Measurements from ENCODE around the gene LRRC8A. TPM values are rescaled to one million over a fixed set of nuclear protein-coding genes. Genes with fewer than 3 reads are reported as not detected.

Gene LRRC8A
- total and polyA plus RNA-seq, 2 donors from 2014 or later: 18.5 to 37.4 TPM

DNA sequence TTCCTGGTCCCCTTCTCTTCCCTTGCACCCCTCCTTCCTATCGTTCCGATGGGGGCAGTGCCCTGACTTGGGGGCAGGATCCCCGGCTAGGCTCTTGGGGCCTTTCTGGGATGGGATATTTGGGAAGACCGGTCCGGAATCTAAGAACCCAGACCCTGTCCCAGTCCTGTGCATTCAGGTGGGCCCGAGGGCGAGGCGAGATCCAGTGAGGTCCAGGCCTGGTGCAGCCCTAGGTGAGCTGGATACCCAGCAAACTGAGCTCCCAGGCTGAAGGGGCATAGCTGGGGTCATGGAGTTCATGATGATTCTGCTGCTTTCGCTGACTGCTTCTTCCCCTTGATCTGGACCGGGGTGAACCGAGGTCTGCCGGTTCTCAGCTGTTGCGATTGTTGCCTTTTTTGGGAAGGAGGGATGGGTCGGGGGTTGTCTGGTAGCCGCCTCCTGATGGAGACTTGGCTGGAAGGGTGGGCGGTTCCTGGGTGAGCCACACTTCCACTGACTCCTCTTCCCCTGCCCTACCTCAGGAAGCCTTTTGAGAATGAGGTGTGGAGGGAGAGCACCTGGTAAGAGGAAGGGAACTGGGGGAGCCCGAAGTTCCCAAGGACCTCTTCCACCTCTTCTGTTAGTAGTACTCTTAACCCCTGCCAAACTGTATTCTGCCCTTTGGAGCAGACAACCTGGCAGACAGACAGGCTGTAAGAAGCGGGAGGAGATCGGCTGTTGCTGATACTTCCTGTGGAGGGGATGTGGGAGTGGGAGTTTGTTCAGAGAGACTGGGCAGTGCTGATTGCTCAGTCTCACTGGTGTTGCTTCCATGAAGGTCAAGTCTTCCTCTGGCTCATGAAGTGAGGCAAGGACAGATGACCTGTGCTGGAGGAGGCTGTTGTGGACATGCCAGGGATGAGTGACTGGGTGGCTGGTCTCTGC, 1.0 kb downstream of the LRRC8A start:
- peak in 2 of 5 donors; percentile 56 to 65 for DNase-seq
- intact Hi-C loops (cut with DNase I): no loop called here
- Histone ChIP-seq H3K9ac (ENCODE audit: low read length in 3 of 3) (peak overlapping the region; percentile 17 to 95 (median 40)), H3K27me3 (ENCODE audit: control insufficient read depth, insufficient read depth, low read length) (no peaks in the 10 kb centered on the region), H3K4me1 (ENCODE audit: control insufficient read depth in 2 of 3, insufficient read depth in 2 of 3, low read depth in 1 of 3, low read length in 3 of 3) (peaks cover 0 to 20% (median 15%) of the 10 kb centered on the region in 3 donors), H3K27ac (ENCODE audit: low read depth in 2 of 2, low read length in 2 of 2) (peak overlapping the region; percentile 88 to 89), H3K36me3 (ENCODE audit: control insufficient read depth in 2 of 3, insufficient read depth in 3 of 3, low read length in 3 of 3) (peaks cover 0 to 9% (median 8%) of the 10 kb centered on the region in 3 donors), H3K4me3 (ENCODE audit: low read length in 3 of 3) (peak overlapping the region; percentile 70 to 96 (median 82)), H3K9me3 (ENCODE audit: control insufficient read depth in 2 of 3, insufficient read depth in 1 of 3, low read length in 3 of 3) (no peaks in the 10 kb centered on the region)
- TF ChIP-seq, protein P1, sequence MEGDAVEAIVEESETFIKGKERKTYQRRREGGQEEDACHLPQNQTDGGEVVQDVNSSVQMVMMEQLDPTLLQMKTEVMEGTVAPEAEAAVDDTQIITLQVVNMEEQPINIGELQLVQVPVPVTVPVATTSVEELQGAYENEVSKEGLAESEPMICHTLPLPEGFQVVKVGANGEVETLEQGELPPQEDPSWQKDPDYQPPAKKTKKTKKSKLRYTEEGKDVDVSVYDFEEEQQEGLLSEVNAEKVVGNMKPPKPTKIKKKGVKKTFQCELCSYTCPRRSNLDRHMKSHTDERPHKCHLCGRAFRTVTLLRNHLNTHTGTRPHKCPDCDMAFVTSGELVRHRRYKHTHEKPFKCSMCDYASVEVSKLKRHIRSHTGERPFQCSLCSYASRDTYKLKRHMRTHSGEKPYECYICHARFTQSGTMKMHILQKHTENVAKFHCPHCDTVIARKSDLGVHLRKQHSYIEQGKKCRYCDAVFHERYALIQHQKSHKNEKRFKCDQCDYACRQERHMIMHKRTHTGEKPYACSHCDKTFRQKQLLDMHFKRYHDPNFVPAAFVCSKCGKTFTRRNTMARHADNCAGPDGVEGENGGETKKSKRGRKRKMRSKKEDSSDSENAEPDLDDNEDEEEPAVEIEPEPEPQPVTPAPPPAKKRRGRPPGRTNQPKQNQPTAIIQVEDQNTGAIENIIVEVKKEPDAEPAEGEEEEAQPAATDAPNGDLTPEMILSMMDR (IDR thresholded peaks at IDR 0.05; ENCODE audit: borderline replicate concordance, extremely low read depth, insufficient read depth): no peak
- FAIRE-seq: no peak

DNA sequence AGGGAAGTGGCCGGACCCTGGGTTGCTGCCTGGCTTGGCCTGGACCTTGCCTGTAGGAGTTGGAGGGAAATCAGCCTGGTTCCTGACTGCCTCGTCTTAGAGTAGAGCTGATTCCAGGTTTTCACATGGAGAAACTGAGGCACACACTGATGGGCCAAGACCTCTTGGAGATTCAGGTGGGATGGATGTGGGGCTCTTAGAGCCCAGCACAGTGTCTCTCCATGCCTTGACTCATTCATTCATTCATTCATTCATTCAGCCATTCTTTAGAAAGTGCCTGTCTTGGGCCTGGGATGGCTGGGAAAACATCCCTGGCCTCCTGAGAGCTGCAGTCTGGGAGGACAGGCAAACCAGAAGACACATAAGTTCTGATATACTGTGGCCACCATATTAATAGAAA, 2.2 kb downstream of the LRRC8A start:
- no peak overlapping the region for H3K27ac ChIP-seq (ENCODE audit: low read depth in 2 of 2, low read length in 2 of 2)
- no peaks in the 10 kb centered on the region for H3K9me3 ChIP-seq (ENCODE audit: control insufficient read depth in 2 of 3, insufficient read depth in 1 of 3, low read length in 3 of 3)
- intact Hi-C loops (cut with DNase I): no loop called here
- H3K4me1 ChIP-seq (ENCODE audit: control insufficient read depth in 2 of 3, insufficient read depth in 2 of 3, low read depth in 1 of 3, low read length in 3 of 3): peaks cover 0 to 24% (median 20%) of the 10 kb centered on the region in 3 donors
- H3K36me3 ChIP-seq (ENCODE audit: control insufficient read depth in 2 of 3, insufficient read depth in 3 of 3, low read length in 3 of 3): peaks cover 0 to 10% (median 9%) of the 10 kb centered on the region in 3 donors
- DNase-seq (no peak), FAIRE-seq (no peak)
- H3K27me3 ChIP-seq (ENCODE audit: control insufficient read depth, insufficient read depth, low read length): no peaks in the 10 kb centered on the region
- no peak overlapping the region for H3K4me3 ChIP-seq (ENCODE audit: low read length in 3 of 3)
- TF ChIP-seq, protein P1 (IDR thresholded peaks at IDR 0.05; ENCODE audit: borderline replicate concordance, extremely low read depth, insufficient read depth): no peak
- H3K9ac ChIP-seq (ENCODE audit: low read length in 3 of 3): peak overlapping the region in 1 of 3 donors; percentile 3

DNA sequence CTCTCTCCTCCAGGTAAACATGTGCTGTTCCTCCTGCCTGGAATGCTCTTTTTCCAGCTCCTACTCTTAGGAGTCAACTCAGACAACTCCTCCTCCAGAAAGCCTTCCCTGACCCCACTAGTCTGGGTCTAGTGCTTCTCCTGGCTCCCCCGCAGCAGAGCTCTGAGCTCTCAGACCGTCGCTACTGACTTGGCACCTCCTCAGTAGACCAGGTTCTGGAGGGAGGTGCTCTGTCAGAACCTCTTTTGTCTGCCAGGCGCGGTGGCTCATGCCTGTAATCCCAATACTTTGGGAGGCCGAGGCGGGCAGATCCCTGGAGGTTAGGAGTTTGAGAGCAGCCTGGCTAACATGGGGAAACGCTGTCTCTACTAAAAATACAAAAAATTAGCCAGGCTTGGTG, 3.4 kb downstream of the LRRC8A start:
- intact Hi-C loops (cut with DNase I): no loop called here
- Histone ChIP-seq H3K36me3 (ENCODE audit: control insufficient read depth in 2 of 3, insufficient read depth in 3 of 3, low read length in 3 of 3) (peaks cover 0 to 10% (median 9%) of the 10 kb centered on the region in 3 donors), H3K27me3 (ENCODE audit: control insufficient read depth, insufficient read depth, low read length) (no peaks in the 10 kb centered on the region), H3K4me3 (ENCODE audit: low read length in 3 of 3) (no peak overlapping the region), H3K9me3 (ENCODE audit: control insufficient read depth in 2 of 3, insufficient read depth in 1 of 3, low read length in 3 of 3) (no peaks in the 10 kb centered on the region), H3K27ac (ENCODE audit: low read depth in 2 of 2, low read length in 2 of 2) (no peak overlapping the region), H3K9ac (ENCODE audit: low read length in 3 of 3) (no peak overlapping the region), H3K4me1 (ENCODE audit: control insufficient read depth in 2 of 3, insufficient read depth in 2 of 3, low read depth in 1 of 3, low read length in 3 of 3) (peaks cover 0 to 24% (median 10%) of the 10 kb centered on the region in 3 donors)
- FAIRE-seq (no peak), DNase-seq (no peak)
- TF ChIP-seq, protein P1 (IDR thresholded peaks at IDR 0.05; ENCODE audit: borderline replicate concordance, extremely low read depth, insufficient read depth): no peak

All from kidney (tissue), 14 donors.